Mesothelial cell of epicardium (in vitro differentiated cells): ENCODE data around the gene RBP5. TPM values are rescaled to one million over a fixed set of nuclear protein-coding genes. Genes with fewer than 3 reads are reported as not detected.
A peak's percentile ranks its signal among the peaks of the same experiment; 100 is the strongest.

Source experiments
- DNase-seq, 2 experiments: peaks; one replicate each; pipeline ENCODE4 v3.0.0; 2021; ENCODE audit warnings: low spot score in 2 of 2; ENCODE audit not compliant: unreplicated experiment in 2 of 2
- H3K27ac Mint-ChIP-seq: 2 replicates; pipeline ENCODE4 v1.8.0; 2021; ENCODE audit warnings: mixed read lengths
- H3K27me3 Mint-ChIP-seq: 2 replicates; pipeline ENCODE4 v1.8.0; 2021; ENCODE audit warnings: low read depth, mixed read lengths
- H3K36me3 Mint-ChIP-seq: 2 replicates; pipeline ENCODE4 v1.8.0; 2021; ENCODE audit warnings: mixed read lengths
- H3K4me1 Mint-ChIP-seq: 2 replicates; pipeline ENCODE4 v1.8.0; 2021; ENCODE audit warnings: mixed read lengths
- H3K4me3 Mint-ChIP-seq: 2 replicates; pipeline ENCODE4 v1.8.0; 2021; ENCODE audit warnings: mild to moderate bottlenecking, moderate library complexity, mixed read lengths
- H3K9me3 Mint-ChIP-seq: 2 replicates; pipeline ENCODE4 v1.8.0; 2021; ENCODE audit warnings: mixed read lengths
- total RNA-seq: library from RNA; stranded (reverse); gene quantifications from 3 replicates; pipeline ENCODE4 v1.2.1, GENCODE V29; 2021
- TF ChIP-seq, protein P1 (sequence below): fragments of 200-600 bp; sonication (generic); IDR thresholded peaks from one replicate; pipeline ENCODE4 v1.5.0; 2021; ENCODE audit warnings: antibody characterized with exemption; ENCODE audit not compliant: unreplicated experiment

RBP5 gene
- total RNA-seq, 1 donor from 2014 or later, result 2.1 TPM

DNA sequence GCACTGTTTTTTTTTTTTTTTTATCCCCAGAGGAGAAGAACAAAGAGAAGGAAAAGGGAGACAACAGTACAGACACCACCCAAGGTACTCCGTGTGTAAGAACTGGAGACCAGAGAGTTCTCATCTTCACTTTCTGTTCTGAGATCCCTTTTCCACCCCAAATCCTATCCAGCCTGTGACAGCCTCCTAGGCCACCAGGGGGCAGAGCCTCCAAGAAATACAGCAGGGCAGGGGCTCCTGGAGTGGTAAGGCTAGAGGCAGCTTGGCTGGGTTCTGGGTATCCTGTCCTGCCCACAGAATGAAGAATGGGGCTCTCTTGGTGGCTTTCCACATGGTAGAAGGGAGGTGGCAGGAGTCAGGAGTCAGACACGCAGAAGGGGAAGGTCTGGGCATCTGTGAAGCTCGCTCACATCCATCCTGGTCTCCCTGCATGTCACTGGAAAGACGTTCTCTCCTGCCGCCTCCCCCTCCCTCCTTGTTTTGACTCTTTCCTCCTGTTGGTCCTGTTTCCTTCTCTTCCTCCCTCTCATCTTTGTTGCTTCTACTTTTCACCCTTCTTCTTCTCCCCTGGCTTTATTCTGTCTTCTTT is 13.5 kb upstream of the RBP5 start:
- Mint-ChIP-seq H3K27ac (no peak overlapping the region), H3K4me3 (no peak overlapping the region), H3K36me3 (peaks cover 56% of the 10 kb centered on the region), H3K27me3 (no peaks in the 10 kb centered on the region), H3K4me1 (no peaks in the 10 kb centered on the region), H3K9me3 (no peaks in the 10 kb centered on the region)
- DNase-seq, result peak in 1 of 2 experiments; percentile 53
- TF ChIP-seq, protein P1, sequence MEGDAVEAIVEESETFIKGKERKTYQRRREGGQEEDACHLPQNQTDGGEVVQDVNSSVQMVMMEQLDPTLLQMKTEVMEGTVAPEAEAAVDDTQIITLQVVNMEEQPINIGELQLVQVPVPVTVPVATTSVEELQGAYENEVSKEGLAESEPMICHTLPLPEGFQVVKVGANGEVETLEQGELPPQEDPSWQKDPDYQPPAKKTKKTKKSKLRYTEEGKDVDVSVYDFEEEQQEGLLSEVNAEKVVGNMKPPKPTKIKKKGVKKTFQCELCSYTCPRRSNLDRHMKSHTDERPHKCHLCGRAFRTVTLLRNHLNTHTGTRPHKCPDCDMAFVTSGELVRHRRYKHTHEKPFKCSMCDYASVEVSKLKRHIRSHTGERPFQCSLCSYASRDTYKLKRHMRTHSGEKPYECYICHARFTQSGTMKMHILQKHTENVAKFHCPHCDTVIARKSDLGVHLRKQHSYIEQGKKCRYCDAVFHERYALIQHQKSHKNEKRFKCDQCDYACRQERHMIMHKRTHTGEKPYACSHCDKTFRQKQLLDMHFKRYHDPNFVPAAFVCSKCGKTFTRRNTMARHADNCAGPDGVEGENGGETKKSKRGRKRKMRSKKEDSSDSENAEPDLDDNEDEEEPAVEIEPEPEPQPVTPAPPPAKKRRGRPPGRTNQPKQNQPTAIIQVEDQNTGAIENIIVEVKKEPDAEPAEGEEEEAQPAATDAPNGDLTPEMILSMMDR, result peak; percentile 73

DNA sequence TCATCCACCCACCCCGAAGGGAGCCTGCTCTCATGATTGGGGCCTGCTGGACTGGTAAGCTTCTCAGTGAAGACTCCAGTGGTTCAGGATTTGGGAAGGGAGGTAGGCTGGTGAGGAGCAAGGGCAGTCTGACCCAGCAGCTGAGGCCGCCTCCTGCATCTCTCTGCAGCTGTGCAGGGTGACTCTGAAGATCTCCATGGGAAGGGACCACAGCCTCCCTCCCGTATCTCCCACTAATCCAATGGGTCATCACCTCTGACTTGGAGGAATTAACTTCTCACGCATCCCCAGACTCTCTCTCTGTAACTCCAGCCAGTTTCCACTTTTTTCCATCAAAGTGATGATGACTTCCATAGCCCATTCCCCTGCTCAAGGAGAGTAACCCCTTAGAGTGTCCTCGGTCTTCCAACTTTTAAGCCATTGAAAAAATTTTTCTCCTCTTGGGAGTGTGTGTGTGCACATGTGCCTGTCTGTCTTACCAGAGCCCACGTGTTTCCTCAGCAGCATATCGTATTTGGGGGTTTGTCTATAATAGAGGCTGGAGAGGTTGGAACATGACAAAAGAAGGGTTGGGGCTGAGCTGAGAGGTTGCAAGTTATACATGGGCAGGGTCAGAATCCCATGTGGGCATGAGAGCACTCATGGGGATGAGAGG is 12.8 kb upstream of the RBP5 start:
- TF ChIP-seq, protein P1, result no peak
- H3K9me3 Mint-ChIP-seq, result no peaks in the 10 kb centered on the region
- no peaks in the 10 kb centered on the region for H3K4me1 Mint-ChIP-seq
- H3K27ac Mint-ChIP-seq, result no peak overlapping the region
- H3K27me3 Mint-ChIP-seq, result no peaks in the 10 kb centered on the region
- peaks cover 54% of the 10 kb centered on the region for H3K36me3 Mint-ChIP-seq
- no peak overlapping the region for H3K4me3 Mint-ChIP-seq
- no peak for DNase-seq

DNA sequence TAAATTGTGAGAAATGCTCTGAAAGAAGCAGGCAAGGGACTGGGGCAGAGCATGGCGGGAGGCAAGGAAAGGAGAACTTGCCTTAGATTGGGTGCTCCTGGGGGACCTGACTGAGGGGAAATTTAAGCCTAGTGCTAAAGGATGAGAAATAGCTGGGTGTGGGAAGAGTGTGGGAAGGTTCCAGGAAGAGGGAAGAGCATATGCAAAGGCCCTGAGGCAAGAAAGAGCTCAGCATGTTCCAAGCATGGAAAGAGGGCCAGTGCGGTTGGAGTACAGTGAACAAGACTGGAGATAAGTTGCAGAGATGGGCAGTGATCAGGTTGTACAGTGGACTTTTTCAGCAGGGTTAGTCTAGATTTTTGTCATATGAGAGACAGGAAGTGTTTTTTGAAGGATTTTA is 10.5 kb upstream of the RBP5 start:
- peaks cover 60% of the 10 kb centered on the region for H3K36me3 Mint-ChIP-seq
- H3K27ac Mint-ChIP-seq, result no peak overlapping the region
- DNase-seq, result no peak
- H3K4me3 Mint-ChIP-seq, result no peak overlapping the region
- no peaks in the 10 kb centered on the region for H3K4me1 Mint-ChIP-seq
- no peaks in the 10 kb centered on the region for H3K27me3 Mint-ChIP-seq
- TF ChIP-seq, protein P1, result no peak
- H3K9me3 Mint-ChIP-seq, result no peaks in the 10 kb centered on the region

DNA sequence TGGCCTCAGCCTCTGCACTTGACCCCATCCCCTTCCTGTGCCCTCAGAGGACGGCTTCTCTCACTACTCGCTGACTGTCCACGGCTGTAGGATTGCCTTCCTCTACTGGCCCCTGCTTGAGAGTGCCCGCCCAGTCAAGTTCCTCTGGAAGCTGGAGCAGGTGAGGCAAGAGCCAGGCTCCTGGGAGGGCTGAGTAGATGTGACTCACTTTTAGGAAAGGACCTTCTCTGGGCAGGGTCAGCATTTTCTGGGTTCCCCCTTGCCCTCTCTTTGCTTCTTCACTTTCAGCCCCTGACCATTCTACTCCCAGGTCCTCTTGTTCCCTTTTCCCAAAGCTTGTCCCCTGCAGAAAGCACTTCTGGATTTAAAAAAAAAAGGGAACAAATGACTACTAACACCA is 9.2 kb upstream of the RBP5 start:
- TF ChIP-seq, protein P1, result no peak
- DNase-seq, result no peak
- no peaks in the 10 kb centered on the region for H3K9me3 Mint-ChIP-seq
- no peaks in the 10 kb centered on the region for H3K27me3 Mint-ChIP-seq
- H3K4me3 Mint-ChIP-seq, result no peak overlapping the region
- no peaks in the 10 kb centered on the region for H3K4me1 Mint-ChIP-seq
- H3K36me3 Mint-ChIP-seq, result peaks cover 52% of the 10 kb centered on the region
- H3K27ac Mint-ChIP-seq, result no peak overlapping the region

DNA sequence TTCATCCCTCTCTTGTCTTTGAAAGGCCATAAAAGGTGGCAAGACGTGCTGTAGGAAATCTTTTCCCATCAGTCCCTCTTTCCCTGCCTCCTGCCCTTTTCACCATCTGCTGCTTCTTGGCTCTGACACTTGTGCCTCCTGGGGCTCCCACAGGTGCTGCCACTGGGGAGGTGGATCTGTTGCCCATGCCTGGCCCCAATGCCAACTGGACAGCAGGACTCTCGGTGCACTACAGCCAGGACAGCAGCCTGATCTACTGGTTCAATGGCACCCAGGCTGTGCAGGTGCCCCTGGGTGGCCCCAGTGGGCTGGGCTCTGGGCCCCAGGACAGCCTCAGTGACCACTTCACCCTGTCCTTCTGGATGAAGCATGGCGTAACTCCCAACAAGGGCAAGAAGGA is 8.0 kb upstream of the RBP5 start:
- no peak for DNase-seq
- Mint-ChIP-seq H3K4me1 (peaks cover 9% of the 10 kb centered on the region), H3K27me3 (no peaks in the 10 kb centered on the region), H3K36me3 (peaks cover 42% of the 10 kb centered on the region), H3K9me3 (no peaks in the 10 kb centered on the region), H3K4me3 (no peak overlapping the region), H3K27ac (no peak overlapping the region)
- TF ChIP-seq, protein P1, result no peak
